Stimulated activated CD8-positive, alpha-beta memory T cell treated with anti-CD3 and anti-CD28 coated beads, Interleukin-4, amount 100 ng/mL, for 4 hours (primary cell): ENCODE results near the gene TGIF1.
A peak's percentile ranks its signal among the peaks of the same experiment; 100 is the strongest.

ENCODE experiments used
- DNase-seq, 2 donors: peaks; one replicate each; pipeline ENCODE4 v3.0.0-alpha.2; 2020; ENCODE audit warnings: low read depth in 2 of 2, low spot score in 1 of 2

TGIF1 gene

DNA sequence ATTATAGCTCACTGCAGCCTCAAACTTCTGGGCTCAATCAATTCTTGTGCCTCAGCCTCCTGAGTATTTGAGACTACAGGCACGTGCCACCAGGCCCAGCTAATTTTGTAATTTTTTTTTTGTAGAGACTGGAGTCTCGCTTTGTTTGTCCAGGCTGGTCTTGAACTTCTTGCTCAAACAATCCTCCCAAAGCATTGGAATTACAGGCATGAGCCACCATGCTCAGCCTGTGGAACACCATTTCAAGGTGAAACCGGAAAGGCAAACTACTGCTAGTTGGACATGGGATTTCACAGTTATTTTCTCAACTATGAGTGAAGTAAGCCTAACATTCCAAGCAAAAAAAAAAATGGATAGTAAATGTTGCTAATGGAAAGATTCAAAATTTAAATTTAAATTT is 20.9 kb upstream of the TGIF1 start:
- DNase-seq: no peak

DNA sequence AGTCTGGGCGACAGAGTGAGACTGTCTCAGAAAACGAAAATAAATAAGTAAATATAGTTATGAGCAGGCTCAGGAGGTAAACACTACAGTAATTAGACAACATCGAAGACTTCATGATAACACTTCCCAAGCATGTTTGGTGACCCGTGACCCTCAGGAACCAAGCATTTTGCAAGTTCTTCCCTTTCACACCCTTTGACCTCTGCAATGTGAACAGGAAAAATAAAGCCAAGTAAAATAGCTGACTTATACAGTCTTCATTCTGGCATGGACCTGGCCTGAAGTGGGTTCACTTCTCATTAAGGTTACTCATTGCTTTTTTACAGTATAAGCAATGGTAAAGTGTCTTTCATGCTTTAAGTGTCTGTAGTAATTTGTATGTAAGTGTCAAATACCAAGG is 15.3 kb upstream of the TGIF1 start:
- no peak for DNase-seq

DNA sequence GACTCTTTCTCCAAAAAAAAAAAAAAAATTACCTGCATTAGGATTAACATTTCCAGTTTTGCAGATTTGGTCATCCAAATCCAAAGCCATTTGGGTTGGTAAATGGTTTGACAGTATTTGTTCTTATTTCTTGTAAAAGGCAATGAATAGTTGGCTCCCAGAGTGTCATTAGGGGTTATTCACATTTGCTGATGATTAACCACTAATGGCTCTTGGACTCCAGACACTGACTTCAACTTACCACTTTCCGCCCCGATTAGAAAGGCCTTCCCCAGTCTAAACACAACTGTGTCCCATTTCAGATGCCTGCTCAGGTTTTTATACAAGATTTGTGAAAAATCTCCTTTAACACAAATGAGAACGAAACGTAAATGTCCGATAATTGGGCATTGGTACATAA is 9.6 kb upstream of the TGIF1 start:
- no peak for DNase-seq

- DNase-seq: no peak
Measured at GRCh38 chr18:3441290-3441689, 8.7 kb upstream of the TGIF1 start.

DNA sequence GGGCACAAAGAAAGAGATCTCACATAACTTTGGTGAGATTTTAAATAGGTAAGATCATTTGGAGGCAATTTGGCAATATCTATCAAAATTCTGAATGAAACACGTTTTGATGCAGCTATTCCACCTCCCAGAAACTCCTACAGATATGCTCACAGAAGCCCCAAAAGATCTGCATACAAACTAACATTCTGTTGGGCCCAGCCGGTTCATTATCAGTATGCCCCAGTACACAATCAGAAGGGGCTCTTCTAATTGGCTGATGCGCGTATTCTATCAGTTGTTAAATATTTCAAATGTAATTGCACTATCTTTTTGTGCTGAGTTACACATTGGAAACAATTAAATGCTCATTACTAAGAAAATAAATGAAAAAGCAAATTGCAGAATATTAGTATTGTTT is 7.1 kb upstream of the TGIF1 start:
- no peak for DNase-seq

DNA sequence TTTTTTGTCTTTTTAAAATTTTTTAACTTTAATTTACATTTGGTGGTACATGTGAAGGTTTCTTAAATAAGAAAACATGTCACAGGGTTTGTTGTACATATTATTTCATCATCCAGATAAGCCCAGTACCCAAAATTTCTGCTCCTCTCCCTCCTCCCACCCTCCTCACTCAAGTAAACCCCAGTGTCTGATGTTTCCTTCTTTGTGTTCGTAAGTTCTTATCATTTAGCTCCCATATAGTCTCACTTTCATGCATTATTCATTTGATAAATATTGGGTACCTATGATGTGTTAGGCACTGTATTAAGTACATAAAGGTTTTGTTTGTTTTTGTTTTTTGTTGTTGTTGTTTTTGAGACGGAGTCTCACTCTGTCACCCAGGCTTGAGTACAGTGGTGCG is 5.7 kb upstream of the TGIF1 start:
- DNase-seq: no peak

- DNase-seq: no peak
Measured at GRCh38 chr18:3444954-3445353, 5.0 kb upstream of the TGIF1 start.

DNA sequence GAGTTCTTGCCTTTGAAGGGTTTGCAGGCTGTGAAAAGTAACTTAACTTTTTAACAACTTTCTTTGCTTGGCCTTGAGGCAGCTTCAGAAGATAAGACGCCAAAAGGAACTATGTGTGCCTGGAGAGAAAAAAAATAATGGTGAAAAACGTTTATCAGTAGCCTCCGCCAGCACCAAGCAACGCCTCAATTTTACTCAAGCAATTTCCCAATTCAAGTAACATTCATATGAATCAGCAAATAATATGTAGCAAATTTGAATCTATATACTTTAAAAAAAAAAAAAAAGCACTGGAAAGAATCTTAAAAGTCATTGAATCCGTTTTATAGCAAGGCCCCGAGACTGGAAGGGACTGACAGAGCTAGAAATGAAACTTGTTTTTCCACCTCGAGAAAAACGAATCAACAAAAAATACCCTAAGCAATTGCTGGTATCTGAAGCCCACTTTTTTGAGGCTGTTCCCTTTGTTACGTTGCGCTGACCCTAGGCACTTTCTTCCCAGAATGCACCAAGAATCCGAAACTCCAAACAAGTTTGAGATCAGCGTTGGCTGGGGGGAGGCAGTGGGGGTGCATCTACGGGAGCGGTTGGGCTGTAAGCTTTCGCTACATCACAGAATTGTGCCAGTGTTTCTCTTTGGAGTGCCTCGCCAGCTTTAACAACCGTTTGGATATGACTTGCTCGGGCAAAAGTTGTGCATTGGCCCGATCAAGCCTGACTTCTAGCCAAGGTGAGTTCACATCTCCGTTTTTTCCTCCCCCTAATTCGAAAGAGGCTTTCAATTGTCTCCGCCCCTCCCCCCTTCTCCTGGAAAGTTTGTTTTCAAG is 2.7 kb upstream of the TGIF1 start:
- DNase-seq: no peak

DNA sequence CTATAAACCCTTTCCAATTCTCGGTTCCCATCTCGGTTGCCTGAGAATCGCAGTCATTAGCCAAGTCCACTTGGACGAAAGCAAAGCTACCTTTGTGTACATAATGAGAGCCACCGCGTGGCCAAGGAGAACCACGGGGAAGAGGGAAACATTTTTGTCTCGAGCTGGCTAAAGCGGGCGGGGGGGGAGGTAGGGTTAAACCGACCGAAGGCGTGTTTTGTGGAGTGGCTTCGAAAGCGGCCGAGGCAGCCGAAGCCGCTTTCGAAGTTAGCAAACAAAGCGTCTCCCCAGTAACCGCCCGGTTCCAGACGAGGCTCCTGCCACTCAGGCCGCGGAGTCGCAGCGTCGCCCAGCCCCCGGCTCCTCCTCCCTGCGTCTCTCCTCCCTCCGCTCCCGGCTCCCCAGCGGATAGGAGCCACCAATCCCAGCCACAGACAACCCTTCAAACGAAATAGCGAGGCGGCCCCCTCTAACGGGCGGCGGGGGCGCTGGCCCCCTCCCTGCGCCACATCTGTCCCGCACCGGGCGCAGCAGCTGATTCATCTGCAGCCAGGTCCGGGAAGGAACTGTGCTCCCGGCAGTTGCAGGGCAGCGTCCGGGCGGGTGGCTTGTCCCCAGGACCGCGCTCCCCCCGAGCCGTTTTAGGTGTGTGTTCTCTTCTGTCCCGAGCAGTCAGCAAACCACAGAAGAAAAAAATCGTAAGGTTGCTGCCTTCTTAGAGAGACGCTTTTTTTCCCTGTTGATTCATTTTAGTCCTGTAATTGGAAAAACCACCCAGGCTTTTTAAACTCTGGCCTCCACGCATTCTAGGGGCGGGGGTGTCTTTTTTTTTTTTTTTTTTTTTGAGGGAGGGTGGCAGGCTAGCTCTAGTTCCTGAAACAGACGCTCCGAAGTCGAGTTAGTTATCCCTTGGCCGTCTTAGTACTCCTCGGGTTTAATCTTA is 1.8 kb upstream of the TGIF1 start:
- DNase-seq: peak in 1 of 2 donors; percentile 64

DNA sequence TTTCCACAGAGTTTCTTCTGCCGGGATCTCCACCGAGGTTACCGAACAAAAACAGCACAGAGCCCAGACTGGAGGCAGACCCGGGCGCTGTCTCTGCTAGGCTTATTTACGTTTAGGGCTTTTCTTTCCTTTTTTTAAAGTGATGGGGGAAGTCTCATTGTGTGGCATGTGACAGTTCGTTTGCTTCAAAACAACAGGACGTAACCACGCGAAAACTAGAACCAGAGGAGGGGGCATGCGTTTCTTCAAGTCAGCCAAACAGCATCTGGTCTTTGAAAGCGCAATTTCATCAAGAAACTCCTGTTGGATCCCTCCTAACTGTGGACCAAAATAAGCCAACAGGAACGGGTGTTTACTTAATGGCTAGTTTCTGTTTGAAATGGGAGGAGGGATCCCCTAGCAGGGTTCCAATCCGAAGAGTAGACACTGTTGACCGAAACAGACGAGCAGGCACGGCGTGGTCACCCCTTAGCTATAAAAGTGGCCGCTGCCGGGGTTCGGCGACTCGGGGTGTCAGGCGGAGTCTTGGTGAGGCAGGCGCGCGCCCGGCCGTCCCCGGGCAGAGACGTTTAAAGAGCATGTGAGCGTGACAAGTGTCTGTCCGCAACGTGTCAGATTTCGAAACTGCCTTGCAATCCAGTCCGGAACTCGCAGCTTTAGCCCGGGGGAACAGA is 997 bp upstream of the TGIF1 start:
- peak; percentile 11 to 47 for DNase-seq

- DNase-seq: peak; percentile 51 to 75
Measured at GRCh38 chr18:3449512-3450011, 410 bp upstream of the TGIF1 start.

- DNase-seq: no peak
Measured at GRCh38 chr18:3450799-3451182, 819 bp downstream of the TGIF1 start.

GRCh38 chr18:3451183-3451988 is 1.4 kb downstream of the TGIF1 start:
- DNase-seq: peak; percentile 75 to 85

DNA sequence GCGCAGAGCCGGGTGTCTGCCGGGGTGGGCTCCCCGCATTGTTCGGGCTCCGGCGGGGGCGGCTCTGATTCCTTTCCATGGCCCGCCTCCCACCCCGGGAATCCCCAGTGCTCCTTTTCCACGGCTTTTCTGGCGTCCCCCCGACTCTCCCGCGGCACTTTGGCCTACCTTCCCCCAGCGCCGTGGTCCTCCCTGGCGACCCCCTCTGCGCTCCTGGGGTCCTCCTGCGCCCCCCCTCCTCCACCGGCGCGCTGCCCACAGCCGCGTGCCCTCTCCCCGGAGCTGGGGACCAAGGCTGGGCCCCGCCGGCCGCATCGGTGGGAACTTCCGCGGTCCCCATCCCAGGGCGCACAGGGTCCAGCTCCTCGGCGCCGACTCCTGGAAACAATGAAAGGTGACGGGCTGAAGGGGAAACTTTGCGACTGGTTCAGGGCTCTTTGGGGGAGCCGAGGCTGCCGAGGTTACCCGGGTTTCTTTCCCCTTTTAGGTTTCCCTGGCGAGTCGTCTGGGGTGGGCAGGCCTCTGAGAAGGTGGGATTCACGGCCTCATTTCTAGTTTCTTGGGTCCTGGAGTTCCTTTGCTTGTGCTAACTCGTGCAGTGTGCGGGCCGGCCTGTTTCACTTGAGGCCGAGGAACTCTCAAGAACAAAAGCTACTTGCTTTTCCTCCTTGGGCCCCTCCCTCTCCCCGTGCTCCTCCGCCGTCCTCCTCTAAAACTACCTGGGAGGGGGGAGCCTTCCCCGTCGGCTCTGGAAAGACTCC is 2.2 kb downstream of the TGIF1 start:
- no peak for DNase-seq

- no peak for DNase-seq
Measured at GRCh38 chr18:3452750-3453539, 3.0 kb downstream of the TGIF1 start.

DNA sequence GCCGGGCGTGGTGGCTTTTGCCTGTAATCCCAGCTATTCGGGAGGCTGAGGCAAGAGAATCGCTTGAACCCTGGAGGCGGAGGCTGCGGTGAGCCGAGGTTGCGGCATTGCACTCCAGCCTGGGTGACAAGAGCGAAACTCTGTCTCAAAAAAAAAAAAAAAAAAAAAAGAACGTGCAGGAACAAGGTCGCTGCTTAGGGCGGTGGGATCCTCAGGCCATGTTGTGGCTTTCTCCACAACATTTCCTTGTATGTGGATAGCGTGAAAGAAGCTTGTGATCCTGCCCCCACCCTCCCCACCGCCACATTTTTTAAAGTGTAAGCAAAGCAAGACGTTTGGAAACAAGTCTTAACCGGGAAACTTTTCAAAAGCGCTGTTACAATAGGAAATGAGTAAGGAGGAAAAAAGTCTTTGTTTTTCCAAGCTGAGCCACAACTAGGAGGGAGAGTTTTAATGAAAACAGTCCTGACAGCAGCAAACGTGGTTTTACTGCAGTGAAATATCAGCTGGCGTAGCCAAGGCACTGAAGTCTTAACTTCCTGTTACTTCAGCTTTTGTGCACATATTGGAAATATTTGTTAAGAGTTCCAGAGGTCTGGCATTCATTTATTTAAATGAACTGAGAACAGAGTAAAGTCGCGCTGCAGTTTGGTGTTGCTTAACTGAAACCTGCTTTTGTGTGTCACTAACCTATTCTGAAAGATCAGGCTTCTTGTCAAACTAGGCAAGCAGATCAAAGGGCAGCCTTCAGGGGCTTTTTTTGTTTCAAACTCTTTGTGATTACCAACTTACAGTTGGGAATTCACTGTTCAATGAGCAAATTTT is 3.8 kb downstream of the TGIF1 start:
- no peak for DNase-seq

DNA sequence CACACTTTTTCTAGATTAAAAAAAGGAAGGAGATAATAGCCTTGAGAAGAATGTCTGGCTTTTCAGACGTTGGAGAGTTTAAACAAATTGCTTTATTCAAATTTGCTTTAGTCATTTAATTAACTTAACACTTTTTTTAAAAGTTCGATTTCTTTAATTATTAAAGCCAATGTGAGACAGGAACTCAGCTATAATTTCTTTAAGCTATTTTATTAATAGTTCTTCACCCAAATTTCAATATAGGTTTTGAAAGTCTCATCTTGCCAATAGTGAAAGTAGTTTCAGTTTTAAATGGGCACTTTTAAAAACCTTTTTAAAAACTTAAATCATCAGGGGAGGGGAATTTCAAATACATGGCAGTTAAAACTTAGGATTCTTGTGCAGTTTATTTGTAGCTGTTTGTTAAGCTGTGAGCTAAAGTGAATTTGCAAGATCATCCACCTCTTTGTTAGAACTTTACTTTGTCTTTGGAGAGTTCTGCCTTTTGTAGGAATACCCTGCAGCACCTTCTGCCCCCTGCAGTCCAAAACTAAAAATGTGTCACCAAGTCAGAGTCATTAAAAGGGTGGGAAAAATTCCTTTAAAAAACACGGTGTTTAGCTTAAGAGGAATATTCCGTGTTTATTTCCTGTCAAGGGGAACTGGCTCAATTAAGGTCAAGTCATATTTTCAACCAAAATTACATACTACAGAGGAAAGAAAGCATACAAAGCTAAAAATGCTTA is 4.6 kb downstream of the TGIF1 start:
- no peak for DNase-seq
